ENCODE measurements around the gene CDYL2.

CDYL2 gene

GRCh38 chr16:80670170-80670865, 134.1 kb downstream of the CDYL2 start:
- Mint-ChIP-seq H3K27ac (peak overlapping the region; percentile 25), H3K4me1 (peaks cover 24% of the 10 kb centered on the region)

GRCh38 chr16:80669673-80670072, 134.7 kb downstream of the CDYL2 start:
- Mint-ChIP-seq H3K27ac (peak overlapping the region; percentile 25), H3K4me3 (no peak overlapping the region), H3K4me1 (peaks cover 22% of the 10 kb centered on the region), H3K27me3 (no peaks in the 10 kb centered on the region), H3K9me3 (peaks cover 13% of the 10 kb centered on the region), H3K36me3 (ENCODE audit: low read depth) (peaks cover 6% of the 10 kb centered on the region)
- ATAC-seq (no peak), DNase-seq (no peak)

More at GRCh38 chr16:80670170-80670865, 134.1 kb downstream of the CDYL2 start:
- Mint-ChIP-seq H3K4me3 (no peak overlapping the region), H3K36me3 (ENCODE audit: low read depth) (peaks cover 8% of the 10 kb centered on the region), H3K9me3 (peaks cover 13% of the 10 kb centered on the region), H3K27me3 (no peaks in the 10 kb centered on the region)
- peak; percentile 26 for DNase-seq
- peak; percentile 49 for ATAC-seq

DNA sequence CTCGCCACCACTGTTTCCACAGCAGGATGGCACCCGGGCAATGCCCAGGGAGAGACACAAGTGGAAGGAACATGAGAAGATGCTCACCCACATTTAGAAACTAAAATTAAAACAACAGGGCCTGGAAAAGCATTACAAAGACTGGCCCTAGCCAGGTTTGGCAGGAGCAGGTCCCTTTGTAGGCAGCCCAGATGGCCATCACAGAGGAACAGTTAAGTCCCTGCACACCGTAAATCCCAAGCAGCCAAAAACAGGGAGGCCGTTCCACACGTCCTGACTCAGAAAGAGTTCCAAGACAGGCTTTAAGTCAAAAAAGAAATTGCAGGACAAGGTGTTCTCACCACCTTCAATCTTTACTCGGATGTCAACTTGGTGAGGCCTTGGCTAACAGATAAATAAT, 136.5 kb downstream of the CDYL2 start:
- ATAC-seq (no peak), DNase-seq (no peak)
- Mint-ChIP-seq H3K9me3 (peaks cover 13% of the 10 kb centered on the region), H3K27me3 (no peaks in the 10 kb centered on the region), H3K4me3 (no peak overlapping the region), H3K36me3 (ENCODE audit: low read depth) (peaks cover 5% of the 10 kb centered on the region), H3K27ac (no peak overlapping the region), H3K4me1 (peaks cover 22% of the 10 kb centered on the region)

GRCh38 chr16:80667251-80667560, 137.2 kb downstream of the CDYL2 start:
- ATAC-seq (no peak), DNase-seq (no peak)
- Mint-ChIP-seq H3K27ac (no peak overlapping the region), H3K36me3 (ENCODE audit: low read depth) (peaks cover 5% of the 10 kb centered on the region), H3K4me3 (no peak overlapping the region), H3K9me3 (peaks cover 13% of the 10 kb centered on the region), H3K27me3 (no peaks in the 10 kb centered on the region), H3K4me1 (peaks cover 20% of the 10 kb centered on the region)

DNA sequence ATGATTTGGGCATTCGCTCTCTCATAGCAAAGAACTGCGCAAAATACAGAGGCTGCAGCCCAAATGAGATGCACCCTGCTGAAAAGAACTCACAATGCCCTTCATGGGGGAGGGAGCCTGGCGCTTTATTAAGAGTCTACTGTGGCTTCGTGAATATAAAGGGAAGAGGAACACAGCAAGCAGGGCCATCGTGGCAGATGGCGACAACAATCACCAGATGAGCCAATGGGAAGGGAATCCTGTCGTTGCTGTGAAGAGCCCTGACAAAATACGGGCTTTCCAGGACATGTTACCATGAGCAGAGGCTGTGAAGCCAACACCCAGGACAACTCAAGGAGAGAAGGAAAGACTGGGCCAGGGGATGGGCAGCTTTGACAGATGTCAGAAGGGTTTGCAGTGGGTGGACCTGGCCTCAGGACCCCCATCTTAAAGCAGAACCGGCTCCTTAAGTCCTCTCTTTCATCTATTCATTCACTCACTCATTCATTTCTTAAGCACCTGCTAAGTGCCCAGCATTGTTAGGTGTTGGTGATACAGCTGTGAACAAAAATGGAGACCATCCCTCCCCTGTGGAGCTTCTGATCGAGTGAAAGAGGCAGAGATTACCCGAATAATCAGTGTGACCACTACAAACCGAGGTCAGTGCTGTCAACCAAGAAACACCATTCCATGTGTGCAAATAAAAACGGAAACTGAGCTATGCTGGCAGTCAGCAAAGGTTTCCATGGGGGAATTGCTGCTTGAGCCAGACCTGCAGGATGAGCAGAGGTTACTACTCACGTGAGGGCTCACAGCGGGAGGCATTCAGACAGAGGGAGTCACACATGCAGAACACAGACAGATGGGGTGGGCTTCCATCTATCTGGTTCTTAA, 137.8 kb downstream of the CDYL2 start:
- ATAC-seq = no peak
- Mint-ChIP-seq H3K27ac (no peak overlapping the region), H3K27me3 (no peaks in the 10 kb centered on the region), H3K4me3 (no peak overlapping the region), H3K9me3 (peaks cover 13% of the 10 kb centered on the region), H3K4me1 (peaks cover 19% of the 10 kb centered on the region), H3K36me3 (ENCODE audit: low read depth) (peaks cover 5% of the 10 kb centered on the region)
- DNase-seq = no peak

DNA sequence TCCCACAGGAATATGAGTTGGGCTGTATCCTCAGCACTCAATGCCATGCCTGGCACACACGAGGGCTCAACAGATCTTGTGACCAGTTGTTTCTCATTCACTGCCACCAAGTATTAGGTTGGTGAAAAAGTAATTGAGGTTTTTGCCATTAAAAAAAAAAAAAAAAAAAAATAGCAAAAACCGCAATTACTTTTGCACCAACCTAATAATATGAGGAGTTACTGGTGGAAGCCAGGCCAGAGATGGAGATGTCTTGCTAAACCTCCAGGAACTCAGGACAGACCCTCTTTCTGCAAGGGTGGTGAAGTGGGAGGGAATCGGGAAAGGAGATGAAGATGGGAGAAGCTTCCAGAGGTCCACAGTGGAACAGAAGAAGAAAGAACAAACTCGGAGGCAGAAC, 139.0 kb downstream of the CDYL2 start:
- ATAC-seq (no peak), DNase-seq (no peak)
- Mint-ChIP-seq H3K27ac (no peak overlapping the region), H3K27me3 (no peaks in the 10 kb centered on the region), H3K4me1 (peaks cover 12% of the 10 kb centered on the region), H3K4me3 (no peak overlapping the region), H3K36me3 (ENCODE audit: low read depth) (peaks cover 5% of the 10 kb centered on the region), H3K9me3 (peaks cover 8% of the 10 kb centered on the region)

DNA sequence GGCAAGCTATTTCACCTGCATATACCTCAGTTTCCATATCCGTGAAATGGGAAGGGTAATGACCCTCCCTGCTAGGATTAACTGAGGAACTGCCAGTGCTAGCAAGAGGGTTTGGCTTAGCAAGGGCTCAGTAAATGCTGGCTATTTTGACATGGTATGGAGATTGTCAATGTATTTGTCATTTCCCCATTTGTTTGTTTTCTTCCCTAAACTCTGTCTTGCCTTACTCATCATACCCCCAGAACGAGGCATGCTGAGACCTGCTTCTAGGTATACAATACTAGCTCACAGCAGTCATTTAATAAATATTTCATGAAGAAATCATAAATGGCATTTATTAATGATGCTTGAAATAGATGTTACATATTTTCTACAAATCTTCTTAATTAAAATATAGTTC, 139.6 kb downstream of the CDYL2 start:
- DNase-seq (no peak), ATAC-seq (no peak)
- H3K9me3 Mint-ChIP-seq = peaks cover 8% of the 10 kb centered on the region
- no peaks in the 10 kb centered on the region for H3K27me3 Mint-ChIP-seq
- peaks cover 6% of the 10 kb centered on the region for H3K36me3 Mint-ChIP-seq (ENCODE audit: low read depth)
- no peak overlapping the region for H3K4me3 Mint-ChIP-seq
- peaks cover 6% of the 10 kb centered on the region for H3K4me1 Mint-ChIP-seq
- no peak overlapping the region for H3K27ac Mint-ChIP-seq

GRCh38 chr16:80664226-80664625, 140.2 kb downstream of the CDYL2 start:
- no peak for ATAC-seq
- Mint-ChIP-seq H3K4me1 (peaks cover 3% of the 10 kb centered on the region), H3K36me3 (ENCODE audit: low read depth) (peaks cover 4% of the 10 kb centered on the region), H3K4me3 (no peak overlapping the region), H3K9me3 (peaks cover 7% of the 10 kb centered on the region), H3K27me3 (no peaks in the 10 kb centered on the region), H3K27ac (no peak overlapping the region)
- no peak for DNase-seq

- Mint-ChIP-seq H3K36me3 (ENCODE audit: low read depth) (peaks cover 5% of the 10 kb centered on the region), H3K4me3 (no peak overlapping the region), H3K27me3 (no peaks in the 10 kb centered on the region), H3K9me3 (peaks cover 17% of the 10 kb centered on the region), H3K27ac (no peak overlapping the region), H3K4me1 (peaks cover 2% of the 10 kb centered on the region)
- ATAC-seq = no peak
- no peak for DNase-seq
These were observed 141.3 kb downstream of the CDYL2 start for GRCh38 chr16:80663078-80663477.

- no peaks in the 10 kb centered on the region for H3K27me3 Mint-ChIP-seq
- DNase-seq (no peak), ATAC-seq (no peak)
- peaks cover 20% of the 10 kb centered on the region for H3K9me3 Mint-ChIP-seq
- peaks cover 5% of the 10 kb centered on the region for H3K36me3 Mint-ChIP-seq (ENCODE audit: low read depth)
- no peak overlapping the region for H3K27ac Mint-ChIP-seq
- H3K4me3 Mint-ChIP-seq = no peak overlapping the region
- peaks cover 17% of the 10 kb centered on the region for H3K4me1 Mint-ChIP-seq
These were observed 144.5 kb downstream of the CDYL2 start for GRCh38 chr16:80659865-80660264.

GRCh38 chr16:80656711-80657150, 147.7 kb downstream of the CDYL2 start:
- Mint-ChIP-seq H3K4me1 (peaks cover 17% of the 10 kb centered on the region), H3K27me3 (no peaks in the 10 kb centered on the region)

DNA sequence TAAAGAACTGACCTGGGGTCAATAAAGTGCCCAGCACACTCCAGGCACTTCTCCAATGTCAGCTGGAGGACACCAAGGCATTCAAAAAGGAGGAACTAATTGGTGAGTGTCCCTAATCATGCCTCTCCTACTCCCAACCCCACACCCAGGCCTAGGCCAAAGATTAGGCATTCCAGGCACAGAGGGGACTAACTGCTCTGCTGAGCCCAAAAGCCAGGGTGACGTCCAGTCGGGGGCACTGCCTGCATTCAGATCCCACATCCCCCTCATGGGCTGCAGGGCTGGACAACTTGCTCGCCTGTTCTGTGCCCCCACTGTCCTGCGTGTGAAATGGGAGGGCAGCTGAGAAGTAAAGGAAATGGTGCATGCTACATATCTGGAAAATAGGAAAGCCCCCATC, 148.2 kb downstream of the CDYL2 start:
- peak overlapping the region; percentile 60 for H3K27ac Mint-ChIP-seq
- peaks cover 5% of the 10 kb centered on the region for H3K36me3 Mint-ChIP-seq (ENCODE audit: low read depth)
- peaks cover 20% of the 10 kb centered on the region for H3K9me3 Mint-ChIP-seq
- H3K27me3 Mint-ChIP-seq = no peaks in the 10 kb centered on the region
- DNase-seq = no peak
- H3K4me3 Mint-ChIP-seq = peak overlapping the region; percentile 69
- H3K4me1 Mint-ChIP-seq = peaks cover 17% of the 10 kb centered on the region
- no peak for ATAC-seq

More at GRCh38 chr16:80656711-80657150, 147.7 kb downstream of the CDYL2 start:
- peak; percentile 74 for ATAC-seq
- Mint-ChIP-seq H3K4me3 (peak overlapping the region; percentile 69), H3K27ac (peak overlapping the region; percentile 60), H3K9me3 (peaks cover 20% of the 10 kb centered on the region), H3K36me3 (ENCODE audit: low read depth) (peaks cover 5% of the 10 kb centered on the region)
- DNase-seq = no peak

GRCh38 chr16:80655751-80656150, 148.6 kb downstream of the CDYL2 start:
- Mint-ChIP-seq H3K4me1 (peaks cover 17% of the 10 kb centered on the region), H3K36me3 (ENCODE audit: low read depth) (peaks cover 5% of the 10 kb centered on the region), H3K27me3 (no peaks in the 10 kb centered on the region), H3K4me3 (no peak overlapping the region), H3K27ac (no peak overlapping the region), H3K9me3 (peaks cover 20% of the 10 kb centered on the region)
- ATAC-seq (no peak), DNase-seq (no peak)

GRCh38 chr16:80654094-80654862, 150.1 kb downstream of the CDYL2 start:
- no peak for DNase-seq
- H3K4me3 Mint-ChIP-seq = no peak overlapping the region
- H3K36me3 Mint-ChIP-seq (ENCODE audit: low read depth) = peaks cover 2% of the 10 kb centered on the region
- no peak overlapping the region for H3K27ac Mint-ChIP-seq
- H3K27me3 Mint-ChIP-seq = no peaks in the 10 kb centered on the region
- ATAC-seq = no peak
- H3K9me3 Mint-ChIP-seq = peaks cover 13% of the 10 kb centered on the region
- H3K4me1 Mint-ChIP-seq = peaks cover 23% of the 10 kb centered on the region

Measured in activated naive CD8-positive, alpha-beta T cell treated with anti-CD3 and anti-CD28 coated beads, Interleukin-2, amount 50 U/mL, for 24 hours (primary cell).